GM10266 (cell line): ENCODE measurements around the gene ATXN10.
"Not testable (repeated sequence)": the region's sequence is repeated elsewhere in the genome, so short reads cannot be mapped to it uniquely, and the experiment has no call there.

Experiments used
- DNase-seq: peaks from one replicate; pipeline ENCODE4 v3.0.0; 2012; ENCODE audit errors: extremely low spot score
- TF ChIP-seq, protein P1 (sequence below): IDR thresholded peaks from 2 replicates; pipeline ENCODE4 v1.5.1; 2012; ENCODE audit warnings: mild to moderate bottlenecking, low read depth; ENCODE audit not compliant: control insufficient read depth, insufficient read depth; ENCODE audit errors: missing control alignments

Gene ATXN10

DNA sequence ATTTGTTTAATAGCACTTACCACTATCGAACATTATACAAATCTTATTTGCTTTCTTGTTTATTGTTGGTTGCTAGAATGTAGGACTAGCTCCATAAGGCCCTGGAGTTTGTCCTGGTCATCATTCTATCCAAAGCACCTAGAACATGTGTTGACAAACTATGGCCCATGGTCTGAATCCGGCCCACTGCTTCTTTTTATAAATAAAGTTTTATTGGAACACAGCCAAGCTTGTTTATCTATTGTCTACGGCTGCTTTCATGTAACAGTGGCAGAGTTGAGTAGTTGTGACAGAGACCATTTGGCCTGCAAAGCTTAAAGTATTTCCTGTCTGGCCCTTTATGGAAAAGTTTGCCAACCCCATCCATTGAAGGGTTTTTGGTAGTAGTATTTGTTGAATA, 38.8 kb downstream of the ATXN10 start:
- DNase-seq, result no peak
- TF ChIP-seq, protein P1, sequence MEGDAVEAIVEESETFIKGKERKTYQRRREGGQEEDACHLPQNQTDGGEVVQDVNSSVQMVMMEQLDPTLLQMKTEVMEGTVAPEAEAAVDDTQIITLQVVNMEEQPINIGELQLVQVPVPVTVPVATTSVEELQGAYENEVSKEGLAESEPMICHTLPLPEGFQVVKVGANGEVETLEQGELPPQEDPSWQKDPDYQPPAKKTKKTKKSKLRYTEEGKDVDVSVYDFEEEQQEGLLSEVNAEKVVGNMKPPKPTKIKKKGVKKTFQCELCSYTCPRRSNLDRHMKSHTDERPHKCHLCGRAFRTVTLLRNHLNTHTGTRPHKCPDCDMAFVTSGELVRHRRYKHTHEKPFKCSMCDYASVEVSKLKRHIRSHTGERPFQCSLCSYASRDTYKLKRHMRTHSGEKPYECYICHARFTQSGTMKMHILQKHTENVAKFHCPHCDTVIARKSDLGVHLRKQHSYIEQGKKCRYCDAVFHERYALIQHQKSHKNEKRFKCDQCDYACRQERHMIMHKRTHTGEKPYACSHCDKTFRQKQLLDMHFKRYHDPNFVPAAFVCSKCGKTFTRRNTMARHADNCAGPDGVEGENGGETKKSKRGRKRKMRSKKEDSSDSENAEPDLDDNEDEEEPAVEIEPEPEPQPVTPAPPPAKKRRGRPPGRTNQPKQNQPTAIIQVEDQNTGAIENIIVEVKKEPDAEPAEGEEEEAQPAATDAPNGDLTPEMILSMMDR, result no peak

DNA sequence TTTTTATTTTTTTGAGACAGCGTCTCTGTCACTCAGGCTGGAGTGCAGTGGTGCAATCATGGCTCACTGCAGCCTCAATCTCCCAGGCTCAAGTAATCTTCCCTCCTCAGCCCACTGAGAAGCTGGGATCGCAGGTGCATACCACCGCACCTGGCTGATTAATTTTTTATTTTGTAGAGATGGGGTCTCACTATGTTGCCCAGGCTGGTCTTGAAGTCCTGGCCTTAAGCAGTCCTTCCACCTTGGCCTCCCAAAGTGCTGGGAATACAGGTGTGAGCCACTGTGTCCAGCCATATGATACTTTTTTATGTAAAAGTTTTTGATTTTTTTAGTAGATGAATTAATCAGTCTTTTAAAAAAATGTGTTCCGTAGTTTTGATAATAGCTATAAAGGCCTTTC, 42.8 kb downstream of the ATXN10 start:
- DNase-seq, result not testable (repeated sequence)

DNA sequence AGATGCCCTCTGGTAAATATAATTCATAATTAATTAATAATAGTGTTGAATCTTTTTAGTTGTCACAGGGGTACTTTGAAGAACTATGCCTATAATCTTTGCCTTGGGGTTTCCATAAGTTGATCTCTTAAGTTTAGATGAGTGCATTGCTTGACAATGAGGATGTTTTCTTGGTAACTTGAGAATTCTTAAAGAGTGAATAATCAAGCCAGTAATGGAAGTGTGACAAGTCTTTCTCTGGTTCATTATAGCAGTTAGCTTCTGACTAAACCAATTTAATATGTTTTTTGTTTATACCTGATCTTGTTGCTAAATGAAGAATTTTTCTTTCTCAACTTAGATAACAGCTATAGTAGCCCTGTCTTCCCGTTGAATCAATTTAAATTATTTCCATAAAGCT, 46.2 kb downstream of the ATXN10 start:
- TF ChIP-seq, protein P1, result no peak
- DNase-seq, result no peak

DNA sequence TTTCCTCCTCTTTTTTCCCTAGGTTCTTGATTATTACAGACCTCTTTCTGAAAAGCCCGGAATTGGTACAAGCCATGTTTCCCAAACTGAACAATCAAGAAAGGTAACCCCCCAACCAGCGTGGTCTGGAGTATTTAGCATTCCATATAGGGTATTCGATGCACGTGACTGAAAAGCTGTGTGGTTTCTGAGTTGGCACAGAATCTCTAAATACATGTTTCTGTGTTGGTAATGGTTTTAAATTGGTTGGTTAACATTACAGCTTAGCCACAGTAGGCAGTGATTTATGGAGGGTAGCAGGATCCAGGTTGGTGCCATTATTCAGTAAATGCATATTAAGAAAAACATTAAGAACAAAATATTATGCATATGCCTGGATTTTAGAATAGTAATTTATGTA, 46.8 kb downstream of the ATXN10 start:
- DNase-seq, result no peak

DNA sequence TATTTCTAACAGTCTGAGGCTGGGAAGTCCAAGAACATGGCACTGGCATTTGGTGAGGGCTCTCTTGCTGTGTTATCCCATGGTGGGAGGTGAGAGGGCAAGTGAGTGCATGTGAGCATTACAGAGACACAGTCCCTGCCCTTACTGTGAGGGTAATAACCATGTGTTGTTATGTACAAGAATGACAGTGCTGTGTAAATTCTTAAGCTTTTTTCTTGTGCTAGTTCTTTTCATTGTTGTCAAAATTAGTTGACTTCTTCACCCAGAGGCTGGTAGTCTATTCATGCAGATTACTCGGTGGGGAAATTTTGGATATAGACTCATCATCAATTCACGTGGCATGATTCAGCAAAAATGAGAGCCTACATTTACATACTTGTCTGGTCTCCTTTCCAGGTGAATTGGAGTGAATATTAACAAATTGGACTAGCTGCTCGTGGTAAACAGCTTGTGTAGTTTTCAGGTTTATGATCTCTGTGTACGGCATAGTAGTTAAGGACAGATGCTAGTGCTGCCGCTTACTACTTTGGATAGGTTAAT, 49.3 kb downstream of the ATXN10 start:
- DNase-seq, result no peak
- TF ChIP-seq, protein P1, result no peak

More for the DNA sequence above, 46.8 kb downstream of the ATXN10 start:
- TF ChIP-seq, protein P1, result no peak

DNA sequence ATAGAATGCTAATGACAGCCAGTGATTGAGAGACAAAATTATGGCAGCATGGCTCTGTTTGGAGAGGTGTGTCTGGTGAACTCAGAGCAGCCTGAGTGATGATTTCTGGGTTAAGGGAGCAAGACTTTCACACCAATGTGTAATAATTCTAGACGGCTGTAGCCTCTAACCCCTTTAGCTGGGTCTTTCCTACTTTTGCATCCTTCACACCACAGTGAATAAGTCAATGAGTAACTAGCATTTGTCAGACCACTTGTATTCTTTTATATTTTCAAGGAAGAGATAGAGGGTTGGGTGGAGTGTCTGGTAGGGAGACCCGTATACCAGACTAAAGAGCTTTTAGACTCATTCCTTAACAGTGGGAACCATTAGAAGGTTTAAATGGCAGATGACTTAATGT, 50.4 kb downstream of the ATXN10 start:
- TF ChIP-seq, protein P1, result no peak
- DNase-seq, result no peak

DNA sequence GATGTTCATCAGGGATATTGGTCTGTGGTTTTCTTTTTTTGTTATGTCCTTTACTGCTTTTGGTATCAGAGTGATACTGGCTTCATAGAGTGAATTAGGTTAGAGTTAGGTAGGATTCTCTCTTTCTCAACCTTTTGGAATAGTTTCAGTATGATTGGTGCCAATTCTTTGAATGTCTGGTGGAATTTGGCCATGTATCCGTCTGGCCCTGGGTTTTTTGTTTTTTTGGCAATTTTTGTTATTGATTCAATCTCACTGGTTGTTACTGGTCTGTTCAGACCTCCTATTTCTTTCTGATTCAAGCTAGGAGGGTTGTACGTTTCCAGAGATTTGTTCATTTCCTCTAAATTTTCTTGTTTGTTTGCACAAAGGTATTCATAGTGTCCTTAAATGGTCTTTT, 54.4 kb downstream of the ATXN10 start:
- TF ChIP-seq, protein P1, result no peak
- no peak for DNase-seq
